Endothelial cell of hepatic sinusoid (primary cell): ENCODE data around the gene NBEA.
"Not testable (repeated sequence)": the region's sequence is repeated elsewhere in the genome, so short reads cannot be mapped to it uniquely, and the experiment has no call there.

ENCODE experiments used
- in situ Hi-C: cut with HindIII; loops from 2 replicates; pipeline ENCODE4 v1.10.0; 2017; ENCODE audit warnings: low sequenced_read_pairs

NBEA gene

GRCh38 chr13:35058585-35058984, 116.5 kb downstream of the NBEA start:
- in situ Hi-C loops, result not testable (repeated sequence)

- in situ Hi-C loops, result no loop called here
These were observed 144.6 kb downstream of the NBEA start for GRCh38 chr13:35086667-35087066.

- in situ Hi-C loops, result no loop called here
These were observed 150.2 kb downstream of the NBEA start for GRCh38 chr13:35092251-35092650.

GRCh38 chr13:35092751-35093150, 150.7 kb downstream of the NBEA start:
- in situ Hi-C loops, result no loop called here

GRCh38 chr13:35093356-35093755, 151.3 kb downstream of the NBEA start:
- in situ Hi-C loops, result no loop called here

- in situ Hi-C loops, result not testable (repeated sequence)
These were observed 164.7 kb downstream of the NBEA start for GRCh38 chr13:35106771-35107170.

GRCh38 chr13:35107535-35107934, 165.5 kb downstream of the NBEA start:
- in situ Hi-C loops, result no loop called here

- in situ Hi-C loops, result not testable (repeated sequence)
These were observed 171.5 kb downstream of the NBEA start for GRCh38 chr13:35113612-35114011.

GRCh38 chr13:35127466-35127865, 185.4 kb downstream of the NBEA start:
- in situ Hi-C loops, result no loop called here

GRCh38 chr13:35129500-35129899, 187.4 kb downstream of the NBEA start:
- in situ Hi-C loops, result no loop called here

- in situ Hi-C loops, result no loop called here
These were observed 189.4 kb downstream of the NBEA start for GRCh38 chr13:35131471-35131870.

GRCh38 chr13:35136585-35136984, 194.5 kb downstream of the NBEA start:
- in situ Hi-C loops, result no loop called here

- in situ Hi-C loops, result no loop called here
These were observed 197.5 kb downstream of the NBEA start for GRCh38 chr13:35139591-35139990.

- in situ Hi-C loops, result no loop called here
These were observed 198.3 kb downstream of the NBEA start for GRCh38 chr13:35140321-35140720.

GRCh38 chr13:35140831-35141230, 198.8 kb downstream of the NBEA start:
- in situ Hi-C loops, result no loop called here

GRCh38 chr13:35143123-35143522, 201.1 kb downstream of the NBEA start:
- in situ Hi-C loops, result no loop called here

- in situ Hi-C loops, result no loop called here
These were observed 202.3 kb downstream of the NBEA start for GRCh38 chr13:35144166-35144890.

GRCh38 chr13:35146686-35147085, 204.6 kb downstream of the NBEA start:
- in situ Hi-C loops, result no loop called here

GRCh38 chr13:35157143-35157755, 215.2 kb downstream of the NBEA start:
- in situ Hi-C loops, result no loop called here

- in situ Hi-C loops, result no loop called here
These were observed 217.0 kb downstream of the NBEA start for GRCh38 chr13:35159041-35159440.

GRCh38 chr13:35160896-35161295, 218.8 kb downstream of the NBEA start:
- in situ Hi-C loops, result no loop called here

- in situ Hi-C loops, result no loop called here
These were observed 220.3 kb downstream of the NBEA start for GRCh38 chr13:35162420-35162819.

- in situ Hi-C loops, result no loop called here
These were observed 221.6 kb downstream of the NBEA start for GRCh38 chr13:35163674-35164073.
